H1 (cell line): Measurements from ENCODE around the gene LRRC27. TPM values are rescaled to one million over a fixed set of nuclear protein-coding genes. Genes with fewer than 3 reads are reported as not detected.

Experiments
- CTCF ChIA-PET: fragments of 300-600 bp; sonication (Branson Sonifier 250); formaldehyde crosslinking; loops from one replicate; lab custom pipeline; 2021; ENCODE audit not compliant: partially characterized antibody; lab: Charles Lee
- POLR2A ChIA-PET: fragments of 300-600 bp; sonication (Branson Sonifier 250); formaldehyde crosslinking; loops from one replicate; lab custom pipeline; 2021; ENCODE audit warnings: inconsistent platforms; ENCODE audit not compliant: partially characterized antibody; lab: Charles Lee
- DNase-seq, 2 experiments: peaks; one replicate each; pipeline versions ENCODE4 v3.0.0 to v3.0.0-alpha.2; 2010 to 2022; ENCODE audit warnings: low spot score in 2 of 2, low read depth in 1 of 2, mixed read lengths in 1 of 2
- FAIRE-seq: peaks from 2 replicates; lab custom pipeline; 2011; peaks lifted over from hg19 to GRCh38; lab: Jason Lieb, UNC
- H2AFZ ChIP-seq: 2 replicates; pipeline ENCODE4 v1.8.1; 2012; ENCODE audit warnings: low read length, inconsistent platforms
- H2AK5ac ChIP-seq: 2 replicates; pipeline ENCODE4 v1.6.1; 2013; ENCODE audit warnings: low read depth, low read length
- H2BK120ac ChIP-seq: replicated peaks from 2 replicates; pipeline ENCODE3; 2013; ENCODE audit warnings: low read depth, low read length, inconsistent platforms
- H2BK12ac ChIP-seq: 2 replicates; pipeline ENCODE4 v1.6.1; 2013; ENCODE audit warnings: low read depth, low read length
- H2BK15ac ChIP-seq: 2 replicates; pipeline ENCODE4 v1.6.1; 2013; ENCODE audit warnings: low read length
- H2BK20ac ChIP-seq: 2 replicates; pipeline ENCODE4 v1.6.1; 2013; ENCODE audit warnings: low read length
- H2BK5ac ChIP-seq: 2 replicates; pipeline ENCODE4 v1.6.1; 2013; ENCODE audit warnings: low read depth, low read length
- H3K14ac ChIP-seq: 2 replicates; pipeline ENCODE4 v1.6.1; 2013; ENCODE audit warnings: inconsistent platforms; ENCODE audit not compliant: insufficient read length
- H3K18ac ChIP-seq: 2 replicates; pipeline ENCODE4 v1.6.1; 2013; ENCODE audit warnings: low read length; ENCODE audit errors: extremely low read depth
- H3K23ac ChIP-seq: 2 replicates; pipeline ENCODE4 v1.6.1; 2013; ENCODE audit warnings: inconsistent platforms; ENCODE audit not compliant: insufficient read length
- H3K23me2 ChIP-seq: 2 replicates; pipeline ENCODE4 v1.6.1; 2013; ENCODE audit warnings: low read depth, low read length
- H3K27ac ChIP-seq: 2 replicates; pipeline ENCODE4 v1.6.1; 2011; ENCODE audit warnings: low read depth, low read length, inconsistent platforms
- H3K27me3 ChIP-seq, 4 experiments: replicated peaks in 1 of 4; 1 replicate in 1 of 4; 2 replicates in 3 of 4; pipeline versions ENCODE4 v1.6.1 to v1.8.1; 2011 to 2013; ENCODE audit warnings: low read length in 3 of 4, mild to moderate bottlenecking in 3 of 4, inconsistent platforms in 2 of 4, mixed read lengths in 2 of 4, moderate library complexity in 1 of 4; ENCODE audit not compliant: control insufficient read depth in 3 of 4, insufficient read depth in 3 of 4; ENCODE audit errors: extremely low read depth in 1 of 4
- H3K36me3 ChIP-seq, 4 experiments: 2 replicates each; pipeline versions ENCODE4 v1.6.1 to v1.8.1; 2011 to 2013; ENCODE audit warnings: mild to moderate bottlenecking in 4 of 4, low read length in 3 of 4, moderate library complexity in 2 of 4, control low read depth in 1 of 4, inconsistent platforms in 1 of 4; ENCODE audit not compliant: insufficient read depth in 4 of 4, control insufficient read depth in 2 of 4
- H3K4ac ChIP-seq: replicated peaks from 2 replicates; pipeline ENCODE3; 2013; ENCODE audit warnings: low read length, low read depth, mixed read lengths, inconsistent platforms; ENCODE audit not compliant: insufficient read length
- H3K4me1 ChIP-seq, 4 experiments: replicated peaks in 1 of 4; 1 replicate in 1 of 4; 2 replicates in 3 of 4; pipeline versions ENCODE4 v1.6.1 to v1.8.1; 2011 to 2013; ENCODE audit warnings: low read length in 3 of 4, inconsistent platforms in 2 of 4, mixed read lengths in 1 of 4; ENCODE audit not compliant: insufficient read depth in 4 of 4, control insufficient read depth in 3 of 4
- H3K4me2 ChIP-seq, 2 experiments: 2 replicates each; pipeline versions ENCODE4 v1.6.1 to v1.8.1; 2011 to 2013; ENCODE audit warnings: low read depth in 2 of 2, low read length in 2 of 2, control low read depth in 1 of 2, inconsistent platforms in 1 of 2, mild to moderate bottlenecking in 1 of 2; ENCODE audit not compliant: insufficient read depth in 1 of 2
- H3K4me3 ChIP-seq, 4 experiments: fragments of 200-600, 300-600 bp in 1 of 4; sonication (generic), shearing (Covaris generic), sonication (Bioruptor Twin) in 1 of 4; 2 replicates each; pipeline versions ENCODE4 v1.5.1 to v1.8.1; 2011 to 2016; ENCODE audit warnings: low read length in 4 of 4, low read depth in 3 of 4, control low read depth in 2 of 4, inconsistent platforms in 2 of 4, mild to moderate bottlenecking in 2 of 4, mixed read lengths in 1 of 4, moderate library complexity in 1 of 4; ENCODE audit not compliant: insufficient read depth in 2 of 4; ENCODE audit errors: extremely low read depth in 1 of 4
- H3K56ac ChIP-seq: replicated peaks from 2 replicates; pipeline ENCODE3; 2013; ENCODE audit warnings: low read depth, mild to moderate bottlenecking, mixed read lengths, low read length, inconsistent platforms; ENCODE audit not compliant: insufficient read length
- H3K79me1 ChIP-seq: 2 replicates; pipeline ENCODE4 v1.6.1; 2013; ENCODE audit warnings: low read depth, low read length, control low read depth
- H3K79me2 ChIP-seq, 2 experiments: 2 replicates each; pipeline versions ENCODE4 v1.6.1 to v1.8.1; 2012 to 2013; ENCODE audit warnings: low read length in 2 of 2, mild to moderate bottlenecking in 2 of 2, inconsistent platforms in 1 of 2; ENCODE audit not compliant: insufficient read depth in 2 of 2, control insufficient read depth in 1 of 2
- H3K9ac ChIP-seq, 4 experiments: replicated peaks in 1 of 4; 1 replicate in 1 of 4; 2 replicates in 3 of 4; pipeline versions ENCODE4 v1.6.1 to v1.8.1; 2011 to 2013; ENCODE audit warnings: low read depth in 3 of 4, low read length in 3 of 4, control low read depth in 2 of 4, mild to moderate bottlenecking in 2 of 4, moderate library complexity in 2 of 4, inconsistent platforms in 1 of 4; ENCODE audit errors: extremely low read depth in 1 of 4
- H3K9me3 ChIP-seq, 2 experiments: 2 replicates each; pipeline versions ENCODE4 v1.6.1 to v1.8.1; 2012 to 2013; ENCODE audit warnings: mild to moderate bottlenecking in 2 of 2, moderate library complexity in 2 of 2, control low read depth in 1 of 2, inconsistent platforms in 1 of 2, low read depth in 1 of 2, low read length in 1 of 2, mixed read lengths in 1 of 2; ENCODE audit not compliant: insufficient read depth in 2 of 2
- H4K20me1 ChIP-seq, 2 experiments: replicated peaks in 1 of 2; 2 replicates each; pipeline versions ENCODE3 to v1.8.1; 2011 to 2013; ENCODE audit warnings: inconsistent platforms in 2 of 2, low read length in 2 of 2, mild to moderate bottlenecking in 1 of 2; ENCODE audit not compliant: insufficient read depth in 2 of 2, control insufficient read depth in 1 of 2
- H4K5ac ChIP-seq: 2 replicates; pipeline ENCODE4 v1.6.1; 2013; ENCODE audit warnings: low read length, low read depth, mixed read lengths, inconsistent platforms; ENCODE audit not compliant: insufficient read length
- H4K8ac ChIP-seq: 2 replicates; pipeline ENCODE4 v1.8.0; 2013; ENCODE audit warnings: mild to moderate bottlenecking, moderate library complexity, low read length, inconsistent platforms; ENCODE audit not compliant: insufficient read depth; ENCODE audit errors: extremely low read depth
- H4K91ac ChIP-seq: replicated peaks from 2 replicates; pipeline ENCODE3; 2013; ENCODE audit warnings: low read length, mixed read lengths, inconsistent platforms; ENCODE audit not compliant: insufficient read length
- RAD21 ChIP-seq, 2 experiments: IDR thresholded peaks in 1 of 2; conservative IDR thresholded peaks in 1 of 2; 2 replicates each; pipeline ENCODE4 v1.6.1; 2011; ENCODE audit warnings: low read depth in 2 of 2, low read length in 2 of 2, improper control_type of control experiment in 1 of 2, inconsistent platforms in 1 of 2, mild to moderate bottlenecking in 1 of 2, moderate library complexity in 1 of 2
- RFX5 ChIP-seq: IDR thresholded peaks from 2 replicates; pipeline ENCODE4 v1.6.1; 2011; ENCODE audit warnings: low read depth, low read length, improper control_type of control experiment, borderline replicate concordance
- SP1 ChIP-seq: IDR thresholded peaks from 2 replicates; pipeline ENCODE4 v1.6.1; 2011; ENCODE audit warnings: low read depth, low read length
- ZNF274 ChIP-seq: IDR thresholded peaks from 2 replicates; pipeline ENCODE4 v1.7.0; 2012; ENCODE audit warnings: low read length, borderline replicate concordance; ENCODE audit errors: extremely low read depth
- WGBS, 2 experiments: shearing (Covaris generic) in 1 of 2; methylation state at CpG; one replicate each; pipeline versions ENCODE4 v1.1.6 to v1.1.7; 2013 to 2015; ENCODE audit warnings: low lambda C conversion rate in 2 of 2, mixed read lengths in 2 of 2, inconsistent platforms in 1 of 2, low coverage in 1 of 2, missing lambda C conversion rate in 1 of 2; ENCODE audit not compliant: insufficient replicate concordance in 2 of 2, insufficient coverage in 1 of 2, insufficient read length in 1 of 2; ENCODE audit errors: extremely low coverage in 1 of 2, missing lambda C conversion rate in 1 of 2; 5-methylcytosine and 5-hydroxymethylcytosine counted together
- polyA plus RNA-seq, 7 experiments: library from polyadenylated mRNA; depleted of rRNA in 3 of 7; stranded (reverse) in 5 of 7; unstranded in 2 of 7; fragments of >200 nt in 5 of 7; fragments of 200-250 nt in 2 of 7; gene quantifications; 1 replicate in 5 of 7; 2 replicates in 1 of 7; 4 replicates in 1 of 7; pipeline versions ENCODE4 v1.2.1 to v1.2.3, GENCODE V29; 2011 to 2013; ENCODE audit warnings: missing spikeins in 2 of 7, mixed read lengths in 2 of 7
- total RNA-seq: library from RNA; stranded (reverse); fragmentation: NEBNext Ultra II Directional; extraction: Animal tissue kit (Norgen Biotek cat#: 25700); gene quantifications from 2 replicates; pipeline ENCODE4 v1.2.1, GENCODE V29; 2021

The LRRC27 gene
- total and polyA plus RNA-seq, 2 of the 8 experiments (the other 6 are each of a cell fraction or from before 2014, with no cell fraction given) = 1.2 to 3.8 TPM

DNA sequence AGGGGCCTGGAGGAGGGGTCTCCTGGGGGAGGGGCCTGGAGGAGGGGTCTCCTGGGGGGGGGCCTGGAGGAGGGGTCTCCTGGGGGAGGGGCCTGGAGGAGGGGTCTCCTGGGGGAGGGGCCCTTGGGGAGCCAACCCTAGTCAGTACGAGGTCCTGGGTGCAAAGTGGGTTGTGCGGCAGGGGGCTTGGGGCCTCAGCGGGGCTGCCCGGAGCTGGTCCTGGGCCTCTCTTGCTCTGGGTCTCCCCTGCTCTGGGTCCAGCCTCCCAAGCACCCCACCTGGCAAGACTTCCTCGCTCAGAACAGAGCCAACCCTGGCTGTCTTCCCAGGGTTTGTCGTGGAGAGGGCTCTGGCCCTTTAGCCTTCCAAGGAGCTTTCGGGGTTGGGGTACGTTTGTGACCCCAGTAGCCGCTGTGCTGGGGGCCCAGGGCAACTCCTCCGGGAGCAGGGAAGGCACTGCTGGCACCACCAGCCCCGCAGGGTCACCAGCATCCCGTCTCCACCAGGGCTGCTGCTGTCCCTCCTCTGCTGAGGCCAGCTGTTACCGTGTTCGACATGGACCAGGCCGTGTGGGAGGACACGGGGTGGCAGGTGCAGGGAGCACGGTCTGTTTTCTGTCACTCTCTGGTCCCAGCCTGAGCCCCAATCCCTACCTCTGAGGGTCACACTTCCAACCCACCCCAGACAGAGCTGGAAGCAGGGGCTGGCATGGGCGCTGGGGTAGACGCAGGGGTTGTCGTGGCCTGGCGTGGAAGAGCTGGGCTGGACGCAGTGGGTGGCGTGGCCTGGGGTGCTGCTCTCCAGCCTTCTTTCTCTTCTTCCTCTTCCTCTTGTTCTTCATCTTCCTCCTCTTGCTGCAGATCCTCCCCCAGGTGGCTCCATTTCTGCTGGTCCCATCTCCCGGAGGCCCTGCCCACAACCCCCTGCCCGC lies 87.8 kb downstream of the LRRC27 start:
- Histone ChIP-seq H3K27me3 (0 out of 7 replicates have a peak, but pooled peaks cover 0 to 2% (median 0%) of the 10 kb centered on the region in 4 experiments), H3K9ac (no peak overlapping the region), H4K5ac (peak overlapping the region; percentile 36), H3K4me2 (peak overlapping the region in 1 of 2 experiments; percentile 53; a peak in 1 of 4 replicates), H3K14ac (no peak overlapping the region), H4K91ac (peak overlapping the region; percentile 75), H2AFZ (no peak overlapping the region), H3K27ac (no peak overlapping the region; the same call in 1 of the 2 replicates), H3K9me3 (no peaks in the 10 kb centered on the region), H3K4me3 (no peak overlapping the region), H3K23me2 (peaks cover 11% of the 10 kb centered on the region; the same call in 1 of the 2 replicates), H2BK15ac (peak overlapping the region; percentile 95; the same call in 1 of the 2 replicates), H3K23ac (no peak overlapping the region), H2BK20ac (peak overlapping the region; percentile 80; the same call in 1 of the 2 replicates), H3K4ac (peak overlapping the region; percentile 60), H2BK12ac (peak overlapping the region; percentile 98; the same call in 1 of the 2 replicates), H4K8ac (peak overlapping the region; percentile 41; the same call in 1 of the 2 replicates), H3K4me1 (peaks cover 9 to 36% (median 22%) of the 10 kb centered on the region in 4 experiments), H3K79me1 (no peaks in the 10 kb centered on the region; the same call in 1 of the 2 replicates), H2BK120ac (no peak overlapping the region), H2AK5ac (peak overlapping the region; percentile 68), H4K20me1 (peaks cover 0 to 10% of the 10 kb centered on the region in 2 experiments), H3K56ac (no peak overlapping the region), H3K79me2 (peaks cover 0 to 4% of the 10 kb centered on the region in 2 experiments; a peak in 1 of 4 replicates), H3K18ac (peak overlapping the region; percentile 38; the same call in 1 of the 2 replicates), H2BK5ac (peak overlapping the region; percentile 91; the same call in 1 of the 2 replicates), H3K36me3 (no peaks in the 10 kb centered on the region)
- 95% methylated on average over 21 of the region's 25 CpGs; no CpG with 5 or more reads in 1 of the 2 experiments for WGBS, 2 experiments
- ChIA-PET POLR2A (interaction anchor here (0.8 to 6.5 kb wide), 6 partner anchors 8 to 25 kb away, joined by 3 to 71 read pairs (median 4); no protein-coding TSS in a partner anchor), CTCF (interaction anchor here (0.7 to 3.1 kb wide), 9 partner anchors 9 to 87 kb away, joined by 3 to 19 read pairs (median 4); no protein-coding TSS in a partner anchor)
- FAIRE-seq (no peak), DNase-seq (no peak)
- no peak for TF ChIP-seq RAD21 (IDR thresholded peaks at IDR 0.05 in 1 of 2, conservative IDR thresholded peaks at IDR 0.05 in 1 of 2; ENCODE audit: low read depth in 2 of 2, low read length in 2 of 2)
- no peak for TF ChIP-seq SP1
- no peak for TF ChIP-seq ZNF274
- TF ChIP-seq RFX5 = no peak
